NT2/D1 (cell line): Measurements from ENCODE around the gene SLC9B2.

Experiments used
- DNase-seq: peaks from one replicate; pipeline ENCODE4 v3.0.0-alpha.2; 2011; ENCODE audit warnings: low read depth, low spot score
- H3K27me3 ChIP-seq: 2 replicates; pipeline ENCODE4 v1.6.0; 2011; ENCODE audit warnings: mild to moderate bottlenecking; ENCODE audit not compliant: insufficient read length, insufficient read depth
- H3K36me3 ChIP-seq: 2 replicates; pipeline ENCODE4 v1.6.1; 2011; ENCODE audit warnings: mild to moderate bottlenecking, low read length, mixed read lengths; ENCODE audit not compliant: insufficient read depth, insufficient read length
- H3K4me1 ChIP-seq: 2 replicates; pipeline ENCODE4 v1.5.1; 2011; ENCODE audit not compliant: insufficient read depth, insufficient read length
- H3K4me3 ChIP-seq: 2 replicates; pipeline ENCODE4 v1.5.1; 2011; ENCODE audit warnings: low read depth; ENCODE audit not compliant: insufficient read length
- H3K9ac ChIP-seq: 2 replicates; pipeline ENCODE4 v1.6.0; 2011; ENCODE audit warnings: low read depth; ENCODE audit not compliant: insufficient read length
- H3K9me3 ChIP-seq: 2 replicates; pipeline ENCODE4 v1.5.1; 2011; ENCODE audit warnings: mild to moderate bottlenecking, low read length; ENCODE audit not compliant: insufficient read depth
- SUZ12 ChIP-seq: IDR thresholded peaks from 2 replicates; pipeline ENCODE4 v1.6.1; 2011; ENCODE audit not compliant: insufficient read length, insufficient read depth; ENCODE audit errors: extremely low read depth
- YY1 ChIP-seq: IDR thresholded peaks from 2 replicates; pipeline ENCODE4 v1.6.1; 2011; ENCODE audit not compliant: insufficient read length, insufficient read depth
- ZNF274 ChIP-seq: IDR thresholded peaks from 2 replicates; pipeline ENCODE4 v1.6.1; 2011; ENCODE audit warnings: mild to moderate bottlenecking, low read depth, low read length

The SLC9B2 gene

DNA sequence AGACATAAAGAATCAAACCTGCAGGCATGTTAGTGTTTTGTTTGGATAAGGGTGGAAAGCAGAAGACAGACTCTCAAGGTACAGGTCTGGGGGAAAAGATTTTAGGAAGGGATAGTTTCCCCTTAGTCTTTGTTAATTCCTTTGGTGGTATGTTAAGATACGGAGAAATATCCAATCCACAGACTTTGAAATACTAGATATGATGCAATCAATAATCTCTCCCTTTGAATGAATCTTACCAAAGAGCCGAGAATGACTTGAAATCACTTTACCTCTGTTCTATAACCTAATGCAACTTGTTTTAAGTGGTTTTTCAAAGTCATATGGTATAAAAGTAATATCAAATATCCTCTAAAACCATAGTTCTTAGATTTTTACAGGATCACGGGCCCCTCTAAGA is 28.3 kb upstream of the SLC9B2 start:
- no peaks in the 10 kb centered on the region for H3K9me3 ChIP-seq
- no peaks in the 10 kb centered on the region for H3K4me1 ChIP-seq
- H3K4me3 ChIP-seq: no peak overlapping the region
- no peaks in the 10 kb centered on the region for H3K27me3 ChIP-seq
- no peak for DNase-seq
- H3K36me3 ChIP-seq: peaks cover 32% of the 10 kb centered on the region
- no peak overlapping the region for H3K9ac ChIP-seq
- TF ChIP-seq SUZ12 (no peak), YY1 (no peak), ZNF274 (no peak)

DNA sequence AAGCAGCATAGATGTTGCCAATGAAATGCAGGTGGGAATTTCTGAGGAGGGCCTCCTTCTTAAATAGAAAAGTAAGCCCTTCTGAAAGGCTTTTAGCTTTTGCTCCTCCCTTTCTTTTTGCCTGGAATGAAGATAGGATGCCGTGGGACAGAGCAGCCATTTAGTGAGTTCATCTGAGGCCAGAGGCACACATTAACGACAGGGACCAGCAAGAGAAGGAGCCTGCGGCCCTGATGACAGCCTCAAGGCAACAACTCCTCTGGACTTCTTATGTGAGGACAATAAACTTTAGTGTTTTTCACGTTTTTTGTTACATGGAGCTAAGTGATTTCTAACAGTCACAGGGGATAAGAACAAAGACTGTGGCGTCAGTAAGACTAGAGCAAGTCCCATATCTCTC is 24.1 kb upstream of the SLC9B2 start:
- Histone ChIP-seq H3K4me3 (no peak overlapping the region), H3K9me3 (no peaks in the 10 kb centered on the region), H3K27me3 (no peaks in the 10 kb centered on the region), H3K4me1 (no peaks in the 10 kb centered on the region), H3K9ac (no peak overlapping the region), H3K36me3 (peaks cover 5% of the 10 kb centered on the region)
- no peak for DNase-seq
- TF ChIP-seq ZNF274 (no peak), YY1 (no peak), SUZ12 (no peak)

DNA sequence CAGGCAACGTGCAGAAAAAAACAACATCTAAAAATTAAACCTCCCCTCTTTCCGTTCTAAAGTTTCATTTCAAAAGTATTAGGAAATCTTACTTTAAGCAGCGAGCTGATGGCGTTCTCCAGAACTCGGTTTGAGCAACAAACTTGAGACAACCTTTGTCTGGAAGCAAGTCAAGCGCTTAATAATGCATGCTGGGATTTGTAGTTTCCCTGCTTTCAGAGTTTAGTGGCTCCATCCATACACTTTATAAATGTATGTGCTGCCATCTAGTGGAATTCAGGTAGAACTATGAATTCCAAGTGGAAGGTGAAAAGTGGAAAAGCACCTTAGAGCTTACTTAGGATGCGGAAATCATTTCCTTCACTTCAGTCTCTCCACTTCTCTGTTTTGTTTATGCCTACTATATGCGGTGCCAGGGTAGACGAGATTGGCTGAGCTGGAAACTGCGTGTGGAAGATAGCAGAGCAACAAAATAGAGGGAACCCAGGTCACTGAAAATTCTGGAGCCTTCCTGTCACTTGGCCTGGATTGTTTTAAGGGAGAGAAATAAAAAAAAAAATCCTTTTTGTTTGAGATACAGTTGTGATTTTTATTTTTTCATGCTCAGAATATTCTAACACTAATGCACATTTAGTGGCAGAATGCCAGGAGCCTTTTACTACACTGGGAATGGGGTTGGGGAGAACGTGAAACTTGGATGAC is 23.3 kb upstream of the SLC9B2 start, which contains the start of gene BDH2:
TSS of gene BDH2 (minus strand) at position 144 of the 702 bp plus-strand sequence. CDS start 3,580 bp downstream, outside the sequence.
- H3K4me1 ChIP-seq: no peaks in the 10 kb centered on the region
- DNase-seq: peak; percentile 67
- peaks cover 8% of the 10 kb centered on the region for H3K36me3 ChIP-seq
- H3K9me3 ChIP-seq: no peaks in the 10 kb centered on the region
- TF ChIP-seq YY1 (no peak), ZNF274 (no peak), SUZ12 (no peak)
- peak within 1 kb of the TSS; percentile 42 for H3K4me3 ChIP-seq
- H3K27me3 ChIP-seq: no peaks in the 10 kb centered on the region
- peak within 1 kb of the TSS; percentile 67 for H3K9ac ChIP-seq

DNA sequence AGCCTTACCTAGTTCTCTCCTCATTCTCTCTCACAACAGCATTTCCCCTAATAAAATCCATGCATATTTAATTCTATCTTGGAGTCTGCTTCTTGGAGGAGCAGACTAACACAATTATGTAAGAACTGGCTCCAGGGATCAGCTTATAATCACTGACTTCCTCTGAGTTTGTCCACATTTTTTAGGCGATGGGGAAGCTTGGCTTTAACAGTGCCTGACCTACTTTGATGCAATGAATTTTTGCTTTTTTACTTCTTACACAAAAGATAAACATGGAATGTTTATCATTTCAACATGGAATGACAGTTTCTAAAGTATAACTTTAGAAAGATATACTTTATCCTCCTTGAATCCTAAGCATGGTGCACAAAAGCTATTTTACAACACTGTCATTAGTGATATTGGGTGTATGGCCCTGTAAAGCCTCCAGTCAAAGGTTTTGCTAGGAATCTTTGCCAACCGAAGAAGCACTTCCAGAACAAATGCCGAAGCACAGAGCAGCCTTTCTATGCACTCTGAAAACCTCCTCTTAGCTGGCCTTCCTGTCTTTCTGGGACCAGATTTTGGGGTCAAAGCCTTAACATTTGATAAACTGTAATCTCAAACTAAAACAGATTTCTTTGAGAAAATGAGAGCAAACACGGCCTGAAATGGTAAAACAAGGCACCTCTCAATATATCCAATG is 22.3 kb upstream of the SLC9B2 start:
- H3K9me3 ChIP-seq: no peaks in the 10 kb centered on the region
- peak overlapping the region; percentile 67 for H3K9ac ChIP-seq
- H3K36me3 ChIP-seq: peaks cover 10% of the 10 kb centered on the region
- DNase-seq: no peak
- TF ChIP-seq YY1 (no peak), SUZ12 (no peak), ZNF274 (no peak)
- peak overlapping the region; percentile 42 for H3K4me3 ChIP-seq
- no peaks in the 10 kb centered on the region for H3K27me3 ChIP-seq
- H3K4me1 ChIP-seq: no peaks in the 10 kb centered on the region

DNA sequence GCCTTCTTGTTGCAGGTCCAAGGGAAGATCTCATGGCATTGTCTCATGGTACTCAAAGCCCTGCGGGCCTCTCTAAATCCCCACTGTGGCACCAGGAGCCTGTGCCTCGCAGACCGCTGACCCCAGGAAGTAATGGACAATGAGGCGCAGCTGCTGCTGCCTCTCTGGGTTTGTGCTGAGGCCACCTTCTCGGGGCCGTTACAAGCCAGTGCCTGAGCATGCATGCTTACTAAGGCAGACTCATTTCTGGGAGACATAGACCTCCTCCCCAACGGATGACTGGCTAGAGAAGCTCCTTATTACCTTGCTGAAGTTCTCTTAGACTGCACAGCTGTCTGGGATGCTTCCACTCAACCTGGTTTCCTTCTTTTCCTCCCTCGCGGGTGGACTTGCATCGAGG is 21.8 kb upstream of the SLC9B2 start:
- no peak overlapping the region for H3K9ac ChIP-seq
- no peak overlapping the region for H3K4me3 ChIP-seq
- no peaks in the 10 kb centered on the region for H3K4me1 ChIP-seq
- H3K9me3 ChIP-seq: no peaks in the 10 kb centered on the region
- no peaks in the 10 kb centered on the region for H3K27me3 ChIP-seq
- TF ChIP-seq ZNF274: no peak
- no peak for TF ChIP-seq SUZ12
- TF ChIP-seq YY1: no peak
- DNase-seq: no peak
- peaks cover 10% of the 10 kb centered on the region for H3K36me3 ChIP-seq

DNA sequence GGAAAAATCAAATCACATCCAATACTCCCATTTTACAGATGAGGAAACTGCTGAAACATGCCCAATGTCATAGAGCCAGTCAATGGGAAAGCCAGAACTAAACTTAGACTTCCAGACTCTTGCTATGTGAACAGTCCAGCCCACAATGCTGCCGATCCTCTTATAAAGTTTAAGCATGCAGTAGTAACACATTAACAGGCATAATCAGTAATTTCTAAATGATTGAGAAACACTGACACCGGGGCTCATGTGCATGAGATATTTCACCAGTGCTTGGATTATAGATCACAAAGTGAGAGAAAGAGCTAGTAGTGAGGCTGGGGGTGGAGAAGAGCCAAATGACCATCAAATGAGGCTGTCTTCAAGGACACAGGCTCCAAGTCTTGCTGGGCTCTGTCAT is 20.6 kb upstream of the SLC9B2 start:
- Histone ChIP-seq H3K9me3 (no peaks in the 10 kb centered on the region), H3K4me3 (no peak overlapping the region), H3K36me3 (peaks cover 10% of the 10 kb centered on the region), H3K4me1 (no peaks in the 10 kb centered on the region), H3K27me3 (no peaks in the 10 kb centered on the region), H3K9ac (no peak overlapping the region)
- no peak for TF ChIP-seq ZNF274
- no peak for TF ChIP-seq YY1
- no peak for TF ChIP-seq SUZ12
- DNase-seq: no peak

DNA sequence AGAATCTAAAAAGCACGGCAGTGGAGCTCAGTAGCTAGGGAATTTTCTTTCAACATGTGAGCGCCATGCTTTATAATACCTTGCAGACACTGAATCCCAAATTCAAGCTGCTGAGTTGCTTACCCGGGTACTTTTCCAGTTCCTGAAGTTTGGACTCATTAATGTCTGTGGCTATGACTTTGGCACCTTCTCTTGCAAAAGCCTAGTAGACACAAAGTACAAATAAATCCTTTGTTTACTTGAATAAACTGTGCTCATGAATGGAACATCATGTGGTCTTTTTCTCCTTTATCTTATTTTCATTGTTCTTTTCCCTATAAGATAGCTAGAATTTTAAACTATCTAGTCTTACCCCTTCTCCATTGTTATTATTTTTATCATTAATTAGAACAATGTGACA is 18.5 kb upstream of the SLC9B2 start:
- no peaks in the 10 kb centered on the region for H3K9me3 ChIP-seq
- H3K4me3 ChIP-seq: no peak overlapping the region
- TF ChIP-seq SUZ12 (no peak), YY1 (no peak), ZNF274 (no peak)
- no peaks in the 10 kb centered on the region for H3K27me3 ChIP-seq
- no peaks in the 10 kb centered on the region for H3K4me1 ChIP-seq
- H3K9ac ChIP-seq: no peak overlapping the region
- peaks cover 20% of the 10 kb centered on the region for H3K36me3 ChIP-seq
- DNase-seq: no peak
